ENCODE data around the gene GRIK5.

DNA sequence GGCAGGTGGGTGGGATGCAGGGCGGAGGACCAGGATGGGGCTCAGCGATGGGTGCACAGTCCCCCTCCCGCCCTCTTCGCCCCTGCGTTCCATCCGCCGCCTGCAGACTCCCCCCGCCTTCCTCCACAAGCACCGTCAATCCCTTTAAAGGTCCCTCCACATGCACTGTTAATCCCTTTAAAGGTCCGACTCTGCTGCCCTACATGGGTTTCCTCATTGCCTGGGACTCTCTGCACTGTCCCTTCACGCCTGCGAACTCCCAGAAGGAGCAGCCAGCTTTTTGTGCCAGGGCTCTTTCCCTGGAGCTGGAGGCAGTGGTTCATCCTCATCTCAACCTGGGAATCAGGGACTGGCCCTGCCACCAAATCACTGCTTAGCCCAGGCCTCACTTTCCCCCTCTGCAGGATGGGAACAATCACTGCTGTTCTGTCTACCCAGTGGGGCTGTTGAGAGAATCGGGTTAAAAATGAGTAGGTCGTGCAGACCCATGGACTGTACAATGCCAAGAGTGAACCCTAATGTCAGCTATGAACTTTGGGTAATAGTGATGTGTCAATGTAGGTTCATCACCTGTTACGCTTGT is 26.3 kb upstream of the GRIK5 start:
- TF ChIP-seq, protein P1, sequence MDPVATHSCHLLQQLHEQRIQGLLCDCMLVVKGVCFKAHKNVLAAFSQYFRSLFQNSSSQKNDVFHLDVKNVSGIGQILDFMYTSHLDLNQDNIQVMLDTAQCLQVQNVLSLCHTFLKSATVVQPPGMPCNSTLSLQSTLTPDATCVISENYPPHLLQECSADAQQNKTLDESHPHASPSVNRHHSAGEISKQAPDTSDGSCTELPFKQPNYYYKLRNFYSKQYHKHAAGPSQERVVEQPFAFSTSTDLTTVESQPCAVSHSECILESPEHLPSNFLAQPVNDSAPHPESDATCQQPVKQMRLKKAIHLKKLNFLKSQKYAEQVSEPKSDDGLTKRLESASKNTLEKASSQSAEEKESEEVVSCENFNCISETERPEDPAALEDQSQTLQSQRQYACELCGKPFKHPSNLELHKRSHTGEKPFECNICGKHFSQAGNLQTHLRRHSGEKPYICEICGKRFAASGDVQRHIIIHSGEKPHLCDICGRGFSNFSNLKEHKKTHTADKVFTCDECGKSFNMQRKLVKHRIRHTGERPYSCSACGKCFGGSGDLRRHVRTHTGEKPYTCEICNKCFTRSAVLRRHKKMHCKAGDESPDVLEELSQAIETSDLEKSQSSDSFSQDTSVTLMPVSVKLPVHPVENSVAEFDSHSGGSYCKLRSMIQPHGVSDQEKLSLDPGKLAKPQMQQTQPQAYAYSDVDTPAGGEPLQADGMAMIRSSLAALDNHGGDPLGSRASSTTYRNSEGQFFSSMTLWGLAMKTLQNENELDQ (tag by site-specific recombination; IDR thresholded peaks at IDR 0.05; ENCODE audit: low read depth), result no peak
- TF ChIP-seq, protein P2, sequence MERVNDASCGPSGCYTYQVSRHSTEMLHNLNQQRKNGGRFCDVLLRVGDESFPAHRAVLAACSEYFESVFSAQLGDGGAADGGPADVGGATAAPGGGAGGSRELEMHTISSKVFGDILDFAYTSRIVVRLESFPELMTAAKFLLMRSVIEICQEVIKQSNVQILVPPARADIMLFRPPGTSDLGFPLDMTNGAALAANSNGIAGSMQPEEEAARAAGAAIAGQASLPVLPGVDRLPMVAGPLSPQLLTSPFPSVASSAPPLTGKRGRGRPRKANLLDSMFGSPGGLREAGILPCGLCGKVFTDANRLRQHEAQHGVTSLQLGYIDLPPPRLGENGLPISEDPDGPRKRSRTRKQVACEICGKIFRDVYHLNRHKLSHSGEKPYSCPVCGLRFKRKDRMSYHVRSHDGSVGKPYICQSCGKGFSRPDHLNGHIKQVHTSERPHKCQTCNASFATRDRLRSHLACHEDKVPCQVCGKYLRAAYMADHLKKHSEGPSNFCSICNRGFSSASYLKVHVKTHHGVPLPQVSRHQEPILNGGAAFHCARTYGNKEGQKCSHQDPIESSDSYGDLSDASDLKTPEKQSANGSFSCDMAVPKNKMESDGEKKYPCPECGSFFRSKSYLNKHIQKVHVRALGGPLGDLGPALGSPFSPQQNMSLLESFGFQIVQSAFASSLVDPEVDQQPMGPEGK (tag by site-specific recombination; IDR thresholded peaks at IDR 0.05), result no peak
- no peak for TF ChIP-seq ZNF24 (tag by site-specific recombination; IDR thresholded peaks at IDR 0.05)
- TF ChIP-seq, protein P3, sequence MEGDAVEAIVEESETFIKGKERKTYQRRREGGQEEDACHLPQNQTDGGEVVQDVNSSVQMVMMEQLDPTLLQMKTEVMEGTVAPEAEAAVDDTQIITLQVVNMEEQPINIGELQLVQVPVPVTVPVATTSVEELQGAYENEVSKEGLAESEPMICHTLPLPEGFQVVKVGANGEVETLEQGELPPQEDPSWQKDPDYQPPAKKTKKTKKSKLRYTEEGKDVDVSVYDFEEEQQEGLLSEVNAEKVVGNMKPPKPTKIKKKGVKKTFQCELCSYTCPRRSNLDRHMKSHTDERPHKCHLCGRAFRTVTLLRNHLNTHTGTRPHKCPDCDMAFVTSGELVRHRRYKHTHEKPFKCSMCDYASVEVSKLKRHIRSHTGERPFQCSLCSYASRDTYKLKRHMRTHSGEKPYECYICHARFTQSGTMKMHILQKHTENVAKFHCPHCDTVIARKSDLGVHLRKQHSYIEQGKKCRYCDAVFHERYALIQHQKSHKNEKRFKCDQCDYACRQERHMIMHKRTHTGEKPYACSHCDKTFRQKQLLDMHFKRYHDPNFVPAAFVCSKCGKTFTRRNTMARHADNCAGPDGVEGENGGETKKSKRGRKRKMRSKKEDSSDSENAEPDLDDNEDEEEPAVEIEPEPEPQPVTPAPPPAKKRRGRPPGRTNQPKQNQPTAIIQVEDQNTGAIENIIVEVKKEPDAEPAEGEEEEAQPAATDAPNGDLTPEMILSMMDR (tag by site-specific recombination; IDR thresholded peaks at IDR 0.05), result no peak
- TF ChIP-seq ZNF777 (tag by site-specific recombination; IDR thresholded peaks at IDR 0.05; ENCODE audit: borderline replicate concordance), result no peak
- TF ChIP-seq ZNF561 (tag by site-specific recombination; IDR thresholded peaks at IDR 0.05; ENCODE audit: borderline replicate concordance), result no peak
- TF ChIP-seq, protein P4, sequence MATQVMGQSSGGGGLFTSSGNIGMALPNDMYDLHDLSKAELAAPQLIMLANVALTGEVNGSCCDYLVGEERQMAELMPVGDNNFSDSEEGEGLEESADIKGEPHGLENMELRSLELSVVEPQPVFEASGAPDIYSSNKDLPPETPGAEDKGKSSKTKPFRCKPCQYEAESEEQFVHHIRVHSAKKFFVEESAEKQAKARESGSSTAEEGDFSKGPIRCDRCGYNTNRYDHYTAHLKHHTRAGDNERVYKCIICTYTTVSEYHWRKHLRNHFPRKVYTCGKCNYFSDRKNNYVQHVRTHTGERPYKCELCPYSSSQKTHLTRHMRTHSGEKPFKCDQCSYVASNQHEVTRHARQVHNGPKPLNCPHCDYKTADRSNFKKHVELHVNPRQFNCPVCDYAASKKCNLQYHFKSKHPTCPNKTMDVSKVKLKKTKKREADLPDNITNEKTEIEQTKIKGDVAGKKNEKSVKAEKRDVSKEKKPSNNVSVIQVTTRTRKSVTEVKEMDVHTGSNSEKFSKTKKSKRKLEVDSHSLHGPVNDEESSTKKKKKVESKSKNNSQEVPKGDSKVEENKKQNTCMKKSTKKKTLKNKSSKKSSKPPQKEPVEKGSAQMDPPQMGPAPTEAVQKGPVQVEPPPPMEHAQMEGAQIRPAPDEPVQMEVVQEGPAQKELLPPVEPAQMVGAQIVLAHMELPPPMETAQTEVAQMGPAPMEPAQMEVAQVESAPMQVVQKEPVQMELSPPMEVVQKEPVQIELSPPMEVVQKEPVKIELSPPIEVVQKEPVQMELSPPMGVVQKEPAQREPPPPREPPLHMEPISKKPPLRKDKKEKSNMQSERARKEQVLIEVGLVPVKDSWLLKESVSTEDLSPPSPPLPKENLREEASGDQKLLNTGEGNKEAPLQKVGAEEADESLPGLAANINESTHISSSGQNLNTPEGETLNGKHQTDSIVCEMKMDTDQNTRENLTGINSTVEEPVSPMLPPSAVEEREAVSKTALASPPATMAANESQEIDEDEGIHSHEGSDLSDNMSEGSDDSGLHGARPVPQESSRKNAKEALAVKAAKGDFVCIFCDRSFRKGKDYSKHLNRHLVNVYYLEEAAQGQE (tag by site-specific recombination; IDR thresholded peaks at IDR 0.05), result no peak
- TF ChIP-seq, protein P5, sequence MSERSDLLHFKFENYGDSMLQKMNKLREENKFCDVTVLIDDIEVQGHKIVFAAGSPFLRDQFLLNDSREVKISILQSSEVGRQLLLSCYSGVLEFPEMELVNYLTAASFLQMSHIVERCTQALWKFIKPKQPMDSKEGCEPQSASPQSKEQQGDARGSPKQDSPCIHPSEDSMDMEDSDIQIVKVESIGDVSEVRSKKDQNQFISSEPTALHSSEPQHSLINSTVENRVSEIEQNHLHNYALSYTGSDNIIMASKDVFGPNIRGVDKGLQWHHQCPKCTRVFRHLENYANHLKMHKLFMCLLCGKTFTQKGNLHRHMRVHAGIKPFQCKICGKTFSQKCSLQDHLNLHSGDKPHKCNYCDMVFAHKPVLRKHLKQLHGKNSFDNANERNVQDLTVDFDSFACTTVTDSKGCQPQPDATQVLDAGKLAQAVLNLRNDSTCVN (tag by site-specific recombination; optimal IDR thresholded peaks at IDR 0.05), result no peak
- no peak for TF ChIP-seq ZBTB8A (tag by site-specific recombination; IDR thresholded peaks at IDR 0.05)
- TF ChIP-seq RBAK (tag by site-specific recombination; IDR thresholded peaks at IDR 0.05), result no peak
- TF ChIP-seq ZBTB17 (tag by site-specific recombination; IDR thresholded peaks at IDR 0.05), result no peak
- TF ChIP-seq ZNF274 (IDR thresholded peaks at IDR 0.05; ENCODE audit: low read length), result no peak
- no peak for TF ChIP-seq ZNF274 (tag by site-specific recombination; IDR thresholded peaks at IDR 0.05; ENCODE audit: borderline replicate concordance)
- no peak for TF ChIP-seq ZXDB (tag by site-specific recombination; IDR thresholded peaks at IDR 0.05)
